Endothelial cell of umbilical vein (primary cell): ENCODE results near the gene SLC38A6. TPM values are rescaled to one million over a fixed set of nuclear protein-coding genes. Genes with fewer than 3 reads are reported as not detected.

Source experiments
- BruUV-seq: library from RNA; stranded (reverse); fragments of 400-500 nt; replicated peaks from 2 replicates; lab custom pipeline; 2021; lab: Mats Ljungman, UMichigan
- CTCF ChIA-PET: fragments of 300-600, 350-600 bp; sonication (Branson Sonifier 250); formaldehyde crosslinking; loops from one replicate; lab custom pipeline; 2021; ENCODE audit warnings: antibody characterized with exemption, inconsistent platforms; lab: Charles Lee
- POLR2A ChIA-PET: fragments of 300-600, 350-600 bp; sonication (Branson Sonifier 250); formaldehyde crosslinking; loops from one replicate; lab custom pipeline; 2021; ENCODE audit warnings: antibody characterized with exemption, inconsistent platforms; lab: Charles Lee
- DNase-seq: peaks from one replicate; pipeline ENCODE4 v3.0.0-alpha.2; 2011; ENCODE audit warnings: low read depth, low spot score
- FAIRE-seq: peaks from 2 replicates; lab custom pipeline; 2011; peaks lifted over from hg19 to GRCh38; lab: Jason Lieb, UNC
- H2AFZ ChIP-seq: 2 replicates; pipeline ENCODE4 v1.6.0; 2012; ENCODE audit warnings: low read depth, low read length, control low read depth, inconsistent platforms
- H3K27ac ChIP-seq: 2 replicates; pipeline ENCODE4 v1.5.1; 2011; ENCODE audit warnings: low read depth, mild to moderate bottlenecking, control low read depth, low read length, moderate library complexity; ENCODE audit not compliant: insufficient read depth
- H3K27me3 ChIP-seq, 2 experiments: 2 replicates each; pipeline versions ENCODE4 v1.6.0 to v1.6.1; 2011; ENCODE audit warnings: low read length in 2 of 2, mixed read lengths in 1 of 2; ENCODE audit not compliant: control insufficient read depth in 2 of 2, insufficient read depth in 2 of 2
- H3K36me3 ChIP-seq, 2 experiments: 2 replicates in 1 of 2; 3 replicates in 1 of 2; pipeline ENCODE4 v1.5.1; 2011; ENCODE audit warnings: low read length in 2 of 2, mild to moderate bottlenecking in 1 of 2, moderate library complexity in 1 of 2; ENCODE audit not compliant: control insufficient read depth in 2 of 2, insufficient read depth in 2 of 2; ENCODE audit errors: extremely low read depth in 1 of 2
- H3K4me1 ChIP-seq: 3 replicates; pipeline ENCODE4 v1.5.1; 2011; ENCODE audit warnings: mild to moderate bottlenecking, low read length; ENCODE audit not compliant: control insufficient read depth, insufficient read depth; ENCODE audit errors: extremely low read depth
- H3K4me2 ChIP-seq: 2 replicates; pipeline ENCODE4 v1.6.1; 2011; ENCODE audit warnings: low read length, control low read depth, mixed read lengths; ENCODE audit not compliant: insufficient read depth
- H3K4me3 ChIP-seq, 3 experiments: fragments of 200-600 bp in 1 of 3; sonication (generic), shearing (Covaris generic) in 1 of 3; replicated peaks in 1 of 3; 2 replicates each; pipeline ENCODE4 v1.5.1; 2011 to 2016; ENCODE audit warnings: control low read depth in 3 of 3, low read length in 3 of 3, mild to moderate bottlenecking in 2 of 3, inconsistent platforms in 1 of 3, low read depth in 1 of 3, moderate library complexity in 1 of 3; ENCODE audit not compliant: insufficient read depth in 1 of 3
- H3K79me2 ChIP-seq: 2 replicates; pipeline ENCODE4 v1.6.0; 2012; ENCODE audit warnings: low read length, inconsistent platforms; ENCODE audit not compliant: control insufficient read depth, insufficient read depth
- H3K9ac ChIP-seq: replicated peaks from 2 replicates; pipeline ENCODE3; 2011; ENCODE audit warnings: low read length, control low read depth; ENCODE audit not compliant: insufficient read depth; ENCODE audit errors: extremely low read depth
- H3K9me1 ChIP-seq: replicated peaks from 3 replicates; pipeline ENCODE4 v1.6.0; 2011; ENCODE audit warnings: mild to moderate bottlenecking, low read length; ENCODE audit not compliant: control insufficient read depth, insufficient read depth; ENCODE audit errors: extremely low read depth
- H3K9me3 ChIP-seq: replicated peaks from 2 replicates; pipeline ENCODE4 v1.5.1; 2012; ENCODE audit warnings: low read length, inconsistent platforms; ENCODE audit not compliant: control insufficient read depth, insufficient read depth
- H4K20me1 ChIP-seq: replicated peaks from 2 replicates; pipeline ENCODE3; 2011; ENCODE audit warnings: mild to moderate bottlenecking, low read length; ENCODE audit not compliant: control insufficient read depth, insufficient read depth; ENCODE audit errors: extremely low read depth
- EZH2 ChIP-seq: IDR thresholded peaks from 2 replicates; pipeline ENCODE4 v1.6.1; 2012; ENCODE audit warnings: borderline replicate concordance, low read depth, mild to moderate bottlenecking, moderate library complexity, low read length, inconsistent platforms; ENCODE audit not compliant: severe bottlenecking
- FOS ChIP-seq: IDR thresholded peaks from 2 replicates; pipeline ENCODE4 v1.6.1; 2011; ENCODE audit warnings: mild to moderate bottlenecking, low read length, moderate library complexity, borderline replicate concordance; ENCODE audit not compliant: insufficient read depth
- GATA2 ChIP-seq: IDR thresholded peaks from 2 replicates; pipeline ENCODE4 v1.7.0; 2011; ENCODE audit warnings: low read depth, mild to moderate bottlenecking, moderate library complexity, mixed read lengths, low read length; ENCODE audit not compliant: insufficient read length, insufficient read depth
- JUN ChIP-seq: IDR thresholded peaks from 2 replicates; pipeline ENCODE4 v1.6.1; 2011; ENCODE audit warnings: borderline replicate concordance, low read depth; ENCODE audit not compliant: insufficient read length, insufficient read depth
- MYC ChIP-seq: IDR thresholded peaks from one replicate; pipeline ENCODE4 v1.6.1; 2011; ENCODE audit warnings: mild to moderate bottlenecking, low read depth, low read length
- POLR2A ChIP-seq: IDR thresholded peaks from 2 replicates; pipeline ENCODE4 v1.6.1; 2012; ENCODE audit warnings: low read depth, mild to moderate bottlenecking, control low read depth, low read length
- POLR2AphosphoS5 ChIP-seq: IDR thresholded peaks from 2 replicates; pipeline ENCODE4 v1.6.1; 2012; ENCODE audit warnings: low read depth, mild to moderate bottlenecking, control low read depth, low read length, moderate library complexity; ENCODE audit not compliant: insufficient read depth
- dilution Hi-C: fragments of 300-500 bp; cut with MboI; formaldehyde crosslinking; loops from one replicate; pipeline ENCODE4 v1.15.0; 2019; ENCODE audit warnings: low sequenced_read_pairs; ENCODE audit not compliant: extremely low pct_ligation_motif_present
- intact Hi-C: fragments of 100-400 bp; cut with micrococcal nuclease; formaldehyde crosslinking; loops from one replicate; pipeline ENCODE4 v1.10.0; 2022
- polyA plus RNA-seq, 4 experiments: library from polyadenylated mRNA; depleted of rRNA in 3 of 4; stranded (reverse) in 3 of 4; unstranded in 1 of 4; fragments of >200 nt; gene quantifications; 2 replicates each; pipeline versions ENCODE4 v1.2.1 to v1.2.3, GENCODE V29; 2011 to 2012; ENCODE audit warnings: missing spikeins in 1 of 4
- total RNA-seq: library from RNA; stranded (reverse); gene quantifications from 2 replicates; pipeline ENCODE4 v1.2.3, GENCODE V29; 2021
- TF ChIP-seq, protein P1 (sequence below), 2 donors: IDR thresholded peaks; 1 replicate in 1 of 2; 2 replicates in 1 of 2; pipeline ENCODE4 v1.5.1; 2011; ENCODE audit warnings: low read length in 2 of 2, mild to moderate bottlenecking in 2 of 2, moderate library complexity in 2 of 2, control low read depth in 1 of 2, inconsistent platforms in 1 of 2, low read depth in 1 of 2; ENCODE audit not compliant: insufficient read depth in 1 of 2; ENCODE audit errors: extremely low read depth in 1 of 2
- TF ChIP-seq, protein P2 (sequence below): IDR thresholded peaks from 2 replicates; pipeline ENCODE4 v1.6.1; 2011; ENCODE audit not compliant: insufficient read depth, insufficient read length

SLC38A6 gene
- total and polyA plus RNA-seq, 2 donors (not counting 3 experiments of a cell fraction or from before 2014, with no cell fraction given) = 17.3 to 24.6 TPM

DNA sequence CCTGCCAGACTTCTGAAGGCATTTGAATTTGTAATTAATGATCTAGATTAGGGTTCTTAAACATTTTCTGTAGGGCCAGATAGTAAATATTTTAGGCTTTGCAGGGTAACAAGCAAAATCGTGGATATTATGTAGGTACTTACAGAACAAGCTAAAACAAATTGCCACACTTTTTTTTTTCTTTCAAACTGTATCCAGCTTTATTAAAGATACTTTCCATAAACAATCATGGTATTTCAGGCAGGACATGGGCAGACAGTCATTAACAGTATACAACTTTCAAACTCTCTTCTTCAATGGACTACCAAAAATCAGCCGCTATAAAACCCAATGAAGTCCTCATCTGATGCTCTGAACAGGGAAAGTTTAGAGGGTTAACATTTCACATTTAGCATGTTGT, 9.8 kb upstream of the SLC38A6 start:
- FAIRE-seq = no peak
- POLR2A ChIA-PET = no interaction called here
- Histone ChIP-seq H3K9me3 (no peaks in the 10 kb centered on the region), H3K9me1 (peaks cover 2% of the 10 kb centered on the region), H3K4me1 (no peaks in the 10 kb centered on the region), H2AFZ (no peak overlapping the region), H3K36me3 (peaks cover 2 to 5% of the 10 kb centered on the region in 2 experiments), H3K27ac (no peak overlapping the region), H3K9ac (no peak overlapping the region), H3K4me3 (no peak overlapping the region), H4K20me1 (no peaks in the 10 kb centered on the region), H3K79me2 (no peaks in the 10 kb centered on the region), H3K4me2 (no peak overlapping the region), H3K27me3 (no peaks in the 10 kb centered on the region)
- dilution Hi-C loops (no loop called here), intact Hi-C loops (no loop called here)
- BruUV-seq = no TSS peak
- DNase-seq = no peak
- no peak for TF ChIP-seq GATA2
- CTCF ChIA-PET = interaction anchor here (1.5 kb wide), 1 partner anchor 54 kb away, joined by 4 read pairs; no protein-coding TSS in a partner anchor

DNA sequence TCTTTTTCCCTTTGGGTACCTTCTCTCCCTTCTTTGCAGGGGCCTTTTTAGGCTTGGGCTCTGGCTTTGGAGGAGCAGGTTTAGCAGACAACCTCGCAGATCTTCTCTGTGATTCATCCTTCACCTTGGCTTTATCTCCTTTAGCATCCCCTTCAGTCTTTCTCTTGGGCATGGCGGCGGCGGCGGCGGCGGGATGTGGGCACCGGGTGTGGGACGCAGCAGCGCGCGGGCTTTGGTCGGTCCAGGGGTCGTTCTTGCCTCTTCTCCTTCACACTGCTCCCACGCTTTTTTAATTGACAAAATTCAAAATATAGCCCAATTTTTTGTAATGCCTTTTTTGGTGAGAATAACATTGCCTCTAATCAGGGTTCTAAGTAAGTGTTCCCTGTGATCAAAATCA, 8.8 kb upstream of the SLC38A6 start:
- Histone ChIP-seq H3K4me2 (no peak overlapping the region), H2AFZ (no peak overlapping the region), H3K9me1 (peaks cover 2% of the 10 kb centered on the region), H3K36me3 (peaks cover 2 to 7% of the 10 kb centered on the region in 2 experiments), H3K4me1 (no peaks in the 10 kb centered on the region), H3K9ac (no peak overlapping the region), H4K20me1 (no peaks in the 10 kb centered on the region), H3K79me2 (no peaks in the 10 kb centered on the region), H3K27ac (no peak overlapping the region), H3K4me3 (no peak overlapping the region), H3K27me3 (no peaks in the 10 kb centered on the region), H3K9me3 (no peaks in the 10 kb centered on the region)
- BruUV-seq = no TSS peak
- DNase-seq = no peak
- CTCF ChIA-PET = no interaction called here
- POLR2A ChIA-PET = no interaction called here
- dilution Hi-C loops = no loop called here
- no peak for TF ChIP-seq FOS
- no peak for TF ChIP-seq POLR2AphosphoS5
- TF ChIP-seq, protein P1, sequence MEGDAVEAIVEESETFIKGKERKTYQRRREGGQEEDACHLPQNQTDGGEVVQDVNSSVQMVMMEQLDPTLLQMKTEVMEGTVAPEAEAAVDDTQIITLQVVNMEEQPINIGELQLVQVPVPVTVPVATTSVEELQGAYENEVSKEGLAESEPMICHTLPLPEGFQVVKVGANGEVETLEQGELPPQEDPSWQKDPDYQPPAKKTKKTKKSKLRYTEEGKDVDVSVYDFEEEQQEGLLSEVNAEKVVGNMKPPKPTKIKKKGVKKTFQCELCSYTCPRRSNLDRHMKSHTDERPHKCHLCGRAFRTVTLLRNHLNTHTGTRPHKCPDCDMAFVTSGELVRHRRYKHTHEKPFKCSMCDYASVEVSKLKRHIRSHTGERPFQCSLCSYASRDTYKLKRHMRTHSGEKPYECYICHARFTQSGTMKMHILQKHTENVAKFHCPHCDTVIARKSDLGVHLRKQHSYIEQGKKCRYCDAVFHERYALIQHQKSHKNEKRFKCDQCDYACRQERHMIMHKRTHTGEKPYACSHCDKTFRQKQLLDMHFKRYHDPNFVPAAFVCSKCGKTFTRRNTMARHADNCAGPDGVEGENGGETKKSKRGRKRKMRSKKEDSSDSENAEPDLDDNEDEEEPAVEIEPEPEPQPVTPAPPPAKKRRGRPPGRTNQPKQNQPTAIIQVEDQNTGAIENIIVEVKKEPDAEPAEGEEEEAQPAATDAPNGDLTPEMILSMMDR (IDR thresholded peaks at IDR 0.05; ENCODE audit: extremely low read depth in 1 of 2, insufficient read depth in 1 of 2, low read depth in 1 of 2, low read length in 2 of 2) = no peak
- TF ChIP-seq JUN = no peak
- TF ChIP-seq, protein P2, sequence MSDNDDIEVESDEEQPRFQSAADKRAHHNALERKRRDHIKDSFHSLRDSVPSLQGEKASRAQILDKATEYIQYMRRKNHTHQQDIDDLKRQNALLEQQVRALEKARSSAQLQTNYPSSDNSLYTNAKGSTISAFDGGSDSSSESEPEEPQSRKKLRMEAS = no peak
- TF ChIP-seq POLR2A = no peak
- TF ChIP-seq EZH2 = no peak
- no peak for TF ChIP-seq GATA2
- TF ChIP-seq MYC = no peak
- intact Hi-C loops = no loop called here
- FAIRE-seq = no peak
